Measurements from ENCODE around the gene MON1A.

The MON1A gene

DNA sequence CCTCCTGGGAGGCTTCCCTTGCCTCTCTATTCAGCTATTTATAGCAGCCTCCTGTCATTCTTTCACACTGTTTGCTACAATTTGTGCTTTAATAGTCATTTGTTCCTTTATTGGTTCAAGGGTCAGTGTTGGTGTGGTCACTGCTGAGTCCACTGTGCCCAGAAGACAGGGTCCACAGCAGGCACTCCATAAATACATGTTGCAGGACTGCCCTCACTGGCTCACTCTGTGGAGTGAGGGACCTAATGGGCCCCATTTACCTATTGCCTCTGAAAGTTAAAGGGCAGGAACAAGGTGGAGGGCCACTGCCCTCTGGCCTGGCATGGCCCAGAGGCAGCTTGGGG is 42.7 kb downstream of the MON1A start:
- no peak for ATAC-seq (ENCODE audit: low read depth)
- DNase-seq (ENCODE audit: low spot score), result no peak
- Histone ChIP-seq H3K4me3 (ENCODE audit: severe bottlenecking) (no peak overlapping the region), H3K27me3 (ENCODE audit: insufficient read depth, poor library complexity, severe bottlenecking) (no peaks in the 10 kb centered on the region), H3K4me1 (ENCODE audit: insufficient read depth, poor library complexity, severe bottlenecking) (no peaks in the 10 kb centered on the region), H3K36me3 (ENCODE audit: low read depth) (peaks cover 45% of the 10 kb centered on the region), H3K27ac (ENCODE audit: poor library complexity, severe bottlenecking) (no peak overlapping the region), H3K9me3 (ENCODE audit: severe bottlenecking) (no peaks in the 10 kb centered on the region)
- TF ChIP-seq CTCF (IDR thresholded peaks at IDR 0.05; ENCODE audit: poor library complexity, severe bottlenecking), result no peak

DNA sequence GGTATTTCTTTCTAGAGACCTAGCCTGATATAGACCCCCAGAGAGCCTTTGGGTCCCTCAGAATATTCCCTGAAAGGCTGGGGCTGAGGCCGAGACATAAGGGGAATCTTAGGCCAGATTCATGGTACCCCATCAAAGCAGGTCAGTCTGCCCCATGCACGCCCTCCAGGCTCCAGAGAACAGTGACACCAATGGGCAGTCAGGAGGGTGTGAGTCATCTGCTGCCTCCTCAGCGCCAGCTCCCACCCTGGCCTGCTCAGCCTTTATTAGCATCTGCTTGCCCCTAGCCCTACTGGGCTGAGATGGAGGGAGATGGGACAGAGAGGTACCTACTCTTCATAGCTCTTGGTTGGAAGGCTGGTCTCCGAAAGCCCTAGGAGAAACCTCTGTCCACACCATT is 45.6 kb downstream of the MON1A start:
- TF ChIP-seq CTCF (IDR thresholded peaks at IDR 0.05; ENCODE audit: poor library complexity, severe bottlenecking), result no peak
- H3K36me3 ChIP-seq (ENCODE audit: low read depth), result peaks cover 16% of the 10 kb centered on the region
- no peaks in the 10 kb centered on the region for H3K4me1 ChIP-seq (ENCODE audit: insufficient read depth, poor library complexity, severe bottlenecking)
- ATAC-seq (ENCODE audit: low read depth) (peak; percentile 18; the same call in 2 of the 3 replicates), DNase-seq (ENCODE audit: low spot score) (no peak)
- no peak overlapping the region for H3K4me3 ChIP-seq (ENCODE audit: severe bottlenecking)
- no peaks in the 10 kb centered on the region for H3K9me3 ChIP-seq (ENCODE audit: severe bottlenecking)
- no peaks in the 10 kb centered on the region for H3K27me3 ChIP-seq (ENCODE audit: insufficient read depth, poor library complexity, severe bottlenecking)
- H3K27ac ChIP-seq (ENCODE audit: poor library complexity, severe bottlenecking), result no peak overlapping the region

- Histone ChIP-seq H3K27me3 (ENCODE audit: insufficient read depth, poor library complexity, severe bottlenecking) (no peaks in the 10 kb centered on the region), H3K27ac (ENCODE audit: poor library complexity, severe bottlenecking) (no peak overlapping the region), H3K4me1 (ENCODE audit: insufficient read depth, poor library complexity, severe bottlenecking) (no peaks in the 10 kb centered on the region), H3K9me3 (ENCODE audit: severe bottlenecking) (no peaks in the 10 kb centered on the region), H3K36me3 (ENCODE audit: low read depth) (peaks cover 5% of the 10 kb centered on the region), H3K4me3 (ENCODE audit: severe bottlenecking) (no peak overlapping the region)
- DNase-seq (ENCODE audit: low spot score), result no peak
- no peak for ATAC-seq (ENCODE audit: low read depth)
- TF ChIP-seq CTCF (IDR thresholded peaks at IDR 0.05; ENCODE audit: poor library complexity, severe bottlenecking), result no peak
Observed at GRCh38 chr3:49882166-49882565, 47.4 kb downstream of the MON1A start.

- DNase-seq (ENCODE audit: low spot score), result no peak
Observed at GRCh38 chr3:49880581-49881315, 48.9 kb downstream of the MON1A start.

More at GRCh38 chr3:49880581-49881315, 48.9 kb downstream of the MON1A start:
- peak; percentile 1; the same call in 1 of the 3 replicates for ATAC-seq (ENCODE audit: low read depth)
- no peak for TF ChIP-seq CTCF (IDR thresholded peaks at IDR 0.05; ENCODE audit: poor library complexity, severe bottlenecking)
- H3K27ac ChIP-seq (ENCODE audit: poor library complexity, severe bottlenecking), result no peak overlapping the region
- no peaks in the 10 kb centered on the region for H3K9me3 ChIP-seq (ENCODE audit: severe bottlenecking)
- H3K4me1 ChIP-seq (ENCODE audit: insufficient read depth, poor library complexity, severe bottlenecking), result no peaks in the 10 kb centered on the region
- H3K4me3 ChIP-seq (ENCODE audit: severe bottlenecking), result no peak overlapping the region
- H3K36me3 ChIP-seq (ENCODE audit: low read depth), result no peaks in the 10 kb centered on the region
- no peaks in the 10 kb centered on the region for H3K27me3 ChIP-seq (ENCODE audit: insufficient read depth, poor library complexity, severe bottlenecking)
